HG02571 (cell line): ENCODE results near the gene SOWAHB.

ENCODE experiments used
- ATAC-seq: cut with Tn5 transposase; IDR thresholded peaks from one replicate; pipeline ENCODE4 v1.9.1; 2021; ENCODE audit warnings: mild to moderate bottlenecking, moderate library complexity; ENCODE audit not compliant: unreplicated experiment

SOWAHB gene

GRCh38 chr4:76897536-76898384 lies at the start of gene SOWAHB:
Gene SOWAHB (minus strand): TSS chr4:76898144. CDS start chr4:76897849, 295 bp downstream.
- ATAC-seq = no peak

- ATAC-seq = no peak
These were observed 49.4 kb upstream of the SOWAHB start for GRCh38 chr4:76947369-76947768.

GRCh38 chr4:76943790-76944189 lies 45.8 kb upstream of the SOWAHB start:
- ATAC-seq = no peak

GRCh38 chr4:76943129-76943620 lies 45.2 kb upstream of the SOWAHB start:
- ATAC-seq = no peak

GRCh38 chr4:76939184-76939583 lies 41.2 kb upstream of the SOWAHB start:
- ATAC-seq = no peak

- no peak for ATAC-seq
These were observed 33.8 kb upstream of the SOWAHB start for GRCh38 chr4:76931576-76932276.

- ATAC-seq = no peak
These were observed 33.1 kb upstream of the SOWAHB start for GRCh38 chr4:76931087-76931486.

- ATAC-seq = no peak
These were observed 32.7 kb upstream of the SOWAHB start for GRCh38 chr4:76930685-76931084.

- no peak for ATAC-seq
These were observed 28.9 kb upstream of the SOWAHB start for GRCh38 chr4:76926841-76927240.

GRCh38 chr4:76923619-76924357 lies 25.8 kb upstream of the SOWAHB start:
- ATAC-seq = no peak

GRCh38 chr4:76920715-76921114 lies 22.8 kb upstream of the SOWAHB start:
- no peak for ATAC-seq

GRCh38 chr4:76909711-76910110 lies 11.8 kb upstream of the SOWAHB start:
- ATAC-seq = no peak

- ATAC-seq = no peak
These were observed 7.6 kb upstream of the SOWAHB start for GRCh38 chr4:76905521-76905920.

- ATAC-seq = no peak
These were observed 6.8 kb upstream of the SOWAHB start for GRCh38 chr4:76904646-76905190.

GRCh38 chr4:76902233-76902890 lies 4.4 kb upstream of the SOWAHB start:
- ATAC-seq = no peak

GRCh38 chr4:76898949-76899645 lies 1.2 kb upstream of the SOWAHB start:
- no peak for ATAC-seq

GRCh38 chr4:76898385-76898692 lies 395 bp upstream of the SOWAHB start:
- ATAC-seq = no peak

GRCh38 chr4:76896614-76897535 lies 1.1 kb downstream of the SOWAHB start:
- ATAC-seq = no peak

- no peak for ATAC-seq
These were observed 1.9 kb downstream of the SOWAHB start for GRCh38 chr4:76896048-76896447.
